Stomach (tissue), 9 donors: ENCODE results near the gene GAK. TPM values are rescaled to one million over a fixed set of nuclear protein-coding genes. Genes with fewer than 3 reads are reported as not detected.
A peak's percentile ranks its signal among the peaks of the same experiment; 100 is the strongest.

Experiments
- DNase-seq, 2 donors: peaks; one replicate each; pipeline versions ENCODE4 v3.0.0 to v3.0.0-alpha.2; 2013 to 2019
- H3K27ac ChIP-seq, 5 donors: fragments of 200-600 bp in 4 of 5; sonication (generic) in 4 of 5; one replicate each; pipeline ENCODE4 v1.5.1; 2013 to 2019; ENCODE audit warnings: mild to moderate bottlenecking in 1 of 5, moderate library complexity in 1 of 5
- H3K27me3 ChIP-seq, 3 donors: fragments of 200-600 bp; sonication (generic); one replicate each; pipeline ENCODE4 v1.5.1; 2017 to 2019; ENCODE audit warnings: mixed run types in 1 of 3
- H3K36me3 ChIP-seq, 4 donors: fragments of 200-600 bp; sonication (generic); 1 replicate in 3 of 4; 2 replicates in 1 of 4; pipeline ENCODE4 v1.5.1; 2016 to 2019
- H3K4me1 ChIP-seq, 4 donors: fragments of 200-600 bp; sonication (generic); one replicate each; pipeline ENCODE4 v1.5.1; 2016 to 2019
- H3K4me3 ChIP-seq, 4 donors: fragments of 200-600 bp; sonication (generic) in 3 of 4; one replicate each; pipeline ENCODE4 v1.5.1; 2016 to 2019; ENCODE audit warnings: mild to moderate bottlenecking in 1 of 4
- H3K9me3 ChIP-seq, 4 donors: fragments of 200-600 bp; sonication (generic); one replicate each; pipeline ENCODE4 v1.5.1; 2016 to 2019
- EP300 ChIP-seq: sonication (generic); formaldehyde crosslinking; IDR thresholded peaks from one replicate; pipeline ENCODE4 v1.6.1; 2017; ENCODE audit warnings: antibody characterized with exemption
- POLR2A ChIP-seq, 4 donors: fragments of 450-650 bp; IDR thresholded peaks; one replicate each; pipeline ENCODE4 v1.6.1; 2016; ENCODE audit warnings: antibody characterized with exemption in 4 of 4, control low read depth in 2 of 4, mild to moderate bottlenecking in 1 of 4, moderate library complexity in 1 of 4
- POLR2AphosphoS5 ChIP-seq, 3 donors: sonication (generic); formaldehyde crosslinking; IDR thresholded peaks; one replicate each; pipeline ENCODE4 v1.6.1; 2016; ENCODE audit warnings: antibody characterized with exemption in 3 of 3
- WGBS, 5 donors: extraction: QIAGEN DNeasy Blood & Tissue Kit in 3 of 5; methylation state at CpG; one replicate each; pipeline versions ENCODE4 v1.1.5 to v1.1.7; 2013 to 2018; 5-methylcytosine and 5-hydroxymethylcytosine counted together
- intact Hi-C: fragments of 100-400 bp; cut with DNase I; formaldehyde crosslinking; loops from one replicate; pipeline ENCODE4 v1.15.1; 2023; ENCODE audit warnings: low total_unique reads
- polyA plus RNA-seq, 3 donors: library from polyadenylated mRNA; stranded (reverse); fragments of 200-250 nt; gene quantifications; one replicate each; pipeline ENCODE4 v1.2.3, GENCODE V29; 2013
- total RNA-seq, 5 donors: library from RNA; depleted of rRNA; stranded (reverse); fragments of >200 nt; gene quantifications; one replicate each; pipeline versions ENCODE4 v1.1.0 to v1.2.3, GENCODE V29; 2014 to 2016
- TF ChIP-seq, protein P1 (sequence below), 7 experiments: fragments of 450-650 bp in 4 of 7; fragments of 200-600 bp in 3 of 7; sonication (generic) in 3 of 7; IDR thresholded peaks; one replicate each; pipeline ENCODE4 v1.5.1; 2016 to 2019; ENCODE audit warnings: antibody characterized with exemption in 7 of 7, control low read depth in 2 of 7, mild to moderate bottlenecking in 1 of 7
- donor health status: healthy with polysubstance abuse.
- donor health status: Bipolar disorder and iron deficiency.
- donor health status: healthy.

Gene GAK
- total and polyA plus RNA-seq, 8 donors = 71.8 to 503 (median 157) TPM

DNA sequence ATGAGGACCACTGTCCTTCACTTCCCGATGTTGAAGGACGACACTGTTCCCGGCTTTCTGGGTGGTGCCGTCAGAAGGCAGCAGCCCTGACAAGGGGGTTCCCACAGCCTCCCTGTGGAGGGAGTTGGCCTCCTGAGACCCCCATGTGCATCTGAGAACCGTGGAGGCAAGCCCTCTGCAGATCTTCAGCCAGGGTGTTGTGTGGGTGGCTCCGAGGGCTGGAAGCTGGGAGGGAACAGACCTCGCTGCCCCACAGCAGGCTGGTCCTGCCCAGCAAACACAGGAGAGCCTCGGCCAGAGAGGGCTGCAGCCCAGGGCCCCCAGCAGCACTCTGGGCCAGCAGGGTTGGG, 25.1 kb upstream of the GAK start:
- Histone ChIP-seq H3K27me3 (no peaks in the 10 kb centered on the region), H3K27ac (no peak overlapping the region), H3K4me1 (no peaks in the 10 kb centered on the region), H3K36me3 (peaks cover 5 to 96% (median 93%) of the 10 kb centered on the region in 4 donors), H3K9me3 (no peaks in the 10 kb centered on the region), H3K4me3 (no peak overlapping the region)
- 63 to 88% (median 76%) methylated on average over 3 to 8 of the region's 8 CpGs for WGBS, 5 donors
- intact Hi-C loops = no loop called here
- DNase-seq = peak in 1 of 2 donors; percentile 1
- TF ChIP-seq POLR2A (IDR thresholded peaks at IDR 0.05) = no peak
- TF ChIP-seq, protein P1, sequence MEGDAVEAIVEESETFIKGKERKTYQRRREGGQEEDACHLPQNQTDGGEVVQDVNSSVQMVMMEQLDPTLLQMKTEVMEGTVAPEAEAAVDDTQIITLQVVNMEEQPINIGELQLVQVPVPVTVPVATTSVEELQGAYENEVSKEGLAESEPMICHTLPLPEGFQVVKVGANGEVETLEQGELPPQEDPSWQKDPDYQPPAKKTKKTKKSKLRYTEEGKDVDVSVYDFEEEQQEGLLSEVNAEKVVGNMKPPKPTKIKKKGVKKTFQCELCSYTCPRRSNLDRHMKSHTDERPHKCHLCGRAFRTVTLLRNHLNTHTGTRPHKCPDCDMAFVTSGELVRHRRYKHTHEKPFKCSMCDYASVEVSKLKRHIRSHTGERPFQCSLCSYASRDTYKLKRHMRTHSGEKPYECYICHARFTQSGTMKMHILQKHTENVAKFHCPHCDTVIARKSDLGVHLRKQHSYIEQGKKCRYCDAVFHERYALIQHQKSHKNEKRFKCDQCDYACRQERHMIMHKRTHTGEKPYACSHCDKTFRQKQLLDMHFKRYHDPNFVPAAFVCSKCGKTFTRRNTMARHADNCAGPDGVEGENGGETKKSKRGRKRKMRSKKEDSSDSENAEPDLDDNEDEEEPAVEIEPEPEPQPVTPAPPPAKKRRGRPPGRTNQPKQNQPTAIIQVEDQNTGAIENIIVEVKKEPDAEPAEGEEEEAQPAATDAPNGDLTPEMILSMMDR (IDR thresholded peaks at IDR 0.05) = no peak
- TF ChIP-seq EP300 = no peak
- TF ChIP-seq POLR2AphosphoS5 (IDR thresholded peaks at IDR 0.05) = no peak

DNA sequence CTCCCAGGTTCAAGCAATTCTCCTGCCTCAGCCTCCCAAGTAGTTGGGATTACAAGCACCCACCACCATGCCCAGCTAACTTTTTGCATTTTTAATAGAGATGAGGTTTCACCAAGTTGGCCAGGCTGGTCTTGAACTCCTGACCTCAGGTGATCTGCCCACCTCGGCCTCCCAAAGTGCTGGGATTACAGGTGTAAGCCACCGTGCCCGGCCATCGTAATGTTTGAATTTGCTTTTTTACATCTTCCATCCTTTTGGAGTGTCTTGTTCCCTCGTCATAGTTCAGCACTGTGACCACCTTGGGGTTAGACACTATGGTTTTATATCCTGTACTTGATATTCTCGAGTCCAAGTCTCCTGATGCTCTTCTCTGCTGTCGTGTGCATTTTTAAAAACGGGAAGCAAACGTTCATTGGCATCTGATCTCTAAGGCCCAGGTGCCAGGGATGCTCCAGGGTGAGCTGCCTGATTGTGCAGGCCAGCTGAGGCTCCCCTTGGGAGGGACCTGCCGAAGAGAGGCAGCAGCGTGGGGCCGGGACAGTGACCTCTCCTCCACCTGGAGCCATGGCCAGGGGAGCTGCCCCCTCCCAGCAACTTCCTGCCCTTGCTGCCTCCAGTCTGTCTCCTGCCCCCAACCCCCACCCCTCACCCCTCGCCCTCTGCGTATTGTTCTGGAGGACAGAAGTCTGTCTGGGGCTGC, 24.6 kb upstream of the GAK start:
- Histone ChIP-seq H3K4me1 (no peaks in the 10 kb centered on the region), H3K27me3 (no peaks in the 10 kb centered on the region), H3K36me3 (peaks cover 4 to 96% (median 92%) of the 10 kb centered on the region in 4 donors), H3K4me3 (no peak overlapping the region), H3K9me3 (no peaks in the 10 kb centered on the region), H3K27ac (no peak overlapping the region)
- TF ChIP-seq POLR2AphosphoS5 (IDR thresholded peaks at IDR 0.05) = no peak
- TF ChIP-seq, protein P1 (IDR thresholded peaks at IDR 0.05) = no peak
- no peak for TF ChIP-seq POLR2A (IDR thresholded peaks at IDR 0.05)
- no peak for TF ChIP-seq EP300
- DNase-seq = no peak
- 78 to 85% (median 83%) methylated on average over 11 to 14 of the region's 14 CpGs for WGBS, 5 donors
- intact Hi-C loops = no loop called here

DNA sequence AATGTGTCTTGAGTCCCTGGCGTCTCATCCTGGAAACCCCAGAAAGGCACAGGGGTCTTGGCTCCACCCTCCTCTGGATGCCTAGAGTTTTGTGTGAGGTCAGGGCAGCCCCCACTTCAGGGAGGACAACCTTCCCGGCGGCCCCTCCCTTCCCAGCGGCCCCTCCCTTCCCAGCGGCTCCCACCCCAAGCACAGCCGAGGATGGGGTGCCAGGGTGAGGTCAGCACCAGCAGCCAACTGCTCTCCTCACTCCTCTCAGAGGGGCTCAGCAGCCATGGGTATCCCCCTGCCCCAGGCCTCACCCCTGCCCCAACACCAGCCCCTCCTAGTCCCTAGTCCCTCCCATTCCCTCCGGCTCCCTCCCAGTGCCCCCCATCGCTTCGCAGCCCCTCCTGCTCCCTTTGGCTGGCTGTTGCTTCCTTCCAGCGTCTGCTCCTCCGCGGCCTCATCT, 23.8 kb upstream of the GAK start:
- Histone ChIP-seq H3K27ac (no peak overlapping the region), H3K4me1 (no peaks in the 10 kb centered on the region), H3K9me3 (no peaks in the 10 kb centered on the region), H3K36me3 (peaks cover 9 to 96% (median 93%) of the 10 kb centered on the region in 4 donors), H3K4me3 (no peak overlapping the region), H3K27me3 (no peaks in the 10 kb centered on the region)
- intact Hi-C loops = no loop called here
- TF ChIP-seq, protein P1 (IDR thresholded peaks at IDR 0.05) = no peak
- TF ChIP-seq POLR2A (IDR thresholded peaks at IDR 0.05) = no peak
- TF ChIP-seq EP300 = no peak
- TF ChIP-seq POLR2AphosphoS5 (IDR thresholded peaks at IDR 0.05) = no peak
- WGBS, 5 donors = 78 to 82% (median 80%) methylated on average over 11 to 12 of the region's 12 CpGs
- peak in 1 of 2 donors; percentile 2 for DNase-seq

DNA sequence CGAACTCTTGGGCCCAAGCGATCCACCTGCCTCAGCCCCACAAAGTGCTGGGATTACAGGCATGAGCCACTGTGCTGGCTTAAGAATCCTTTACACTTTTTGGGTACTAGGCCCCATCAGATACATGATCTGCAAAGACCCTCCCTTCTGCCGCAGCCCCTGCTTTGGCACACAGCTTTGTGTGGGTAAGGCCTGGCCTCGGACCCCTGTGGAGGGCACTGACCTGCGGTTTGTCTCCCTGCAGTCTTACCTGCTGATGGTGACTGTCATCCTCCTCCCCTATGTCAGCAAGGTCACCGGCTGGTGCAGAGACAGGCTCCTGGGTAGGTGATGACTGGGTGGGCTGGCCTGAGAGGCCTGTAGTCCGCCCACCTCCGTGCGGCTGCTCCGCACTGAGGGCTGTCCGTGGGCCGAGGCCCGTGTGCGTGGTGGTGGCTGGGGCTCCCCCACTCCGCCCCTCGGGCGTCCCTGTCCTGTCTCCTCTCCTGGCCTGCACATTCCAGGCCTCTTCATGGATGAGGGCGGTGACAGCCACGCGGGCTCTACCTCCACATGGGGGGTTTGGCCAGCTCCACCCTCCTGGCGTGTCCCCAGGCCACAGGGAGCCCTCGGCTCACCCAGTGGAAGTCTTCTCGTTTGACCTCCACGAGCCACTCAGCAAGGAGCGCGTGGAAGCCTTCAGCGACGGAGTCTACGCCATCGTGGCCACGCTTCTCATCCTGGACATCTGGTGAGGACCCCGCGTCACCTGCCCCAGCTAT, 23.2 kb upstream of the GAK start:
- no peaks in the 10 kb centered on the region for H3K4me1 ChIP-seq
- no peak overlapping the region for H3K27ac ChIP-seq
- H3K36me3 ChIP-seq = peaks cover 9 to 95% (median 87%) of the 10 kb centered on the region in 4 donors
- TF ChIP-seq EP300 (no peak), POLR2A (IDR thresholded peaks at IDR 0.05) (no peak), POLR2AphosphoS5 (IDR thresholded peaks at IDR 0.05) (no peak)
- TF ChIP-seq, protein P1 (IDR thresholded peaks at IDR 0.05) = no peak
- WGBS, 5 donors = 90 to 94% (median 93%) methylated on average over 23 to 33 of the region's 33 CpGs
- intact Hi-C loops = no loop called here
- DNase-seq = peak in 1 of 2 donors; percentile 1
- H3K27me3 ChIP-seq = no peaks in the 10 kb centered on the region
- H3K4me3 ChIP-seq = no peak overlapping the region
- H3K9me3 ChIP-seq = no peaks in the 10 kb centered on the region
